Esophagus squamous epithelium (tissue), 4 donors: ENCODE measurements around the gene KLHL7.

Experiments used
- POLR2A ChIP-seq, 4 donors: fragments of 450-650 bp; IDR thresholded peaks; one replicate each; pipeline ENCODE4 v1.6.1; 2017; ENCODE audit warnings: antibody characterized with exemption in 4 of 4, mild to moderate bottlenecking in 4 of 4, moderate library complexity in 3 of 4
- TF ChIP-seq, protein P1 (sequence below), 6 experiments: fragments of 450-650 bp in 4 of 6; fragments of 200-600 bp in 2 of 6; sonication (generic) in 2 of 6; IDR thresholded peaks; one replicate each; pipeline ENCODE4 v1.5.1; 2016 to 2019; ENCODE audit warnings: antibody characterized with exemption in 6 of 6, mild to moderate bottlenecking in 4 of 6, moderate library complexity in 4 of 6

- no peak for TF ChIP-seq POLR2A (IDR thresholded peaks at IDR 0.05)
- TF ChIP-seq, protein P1, sequence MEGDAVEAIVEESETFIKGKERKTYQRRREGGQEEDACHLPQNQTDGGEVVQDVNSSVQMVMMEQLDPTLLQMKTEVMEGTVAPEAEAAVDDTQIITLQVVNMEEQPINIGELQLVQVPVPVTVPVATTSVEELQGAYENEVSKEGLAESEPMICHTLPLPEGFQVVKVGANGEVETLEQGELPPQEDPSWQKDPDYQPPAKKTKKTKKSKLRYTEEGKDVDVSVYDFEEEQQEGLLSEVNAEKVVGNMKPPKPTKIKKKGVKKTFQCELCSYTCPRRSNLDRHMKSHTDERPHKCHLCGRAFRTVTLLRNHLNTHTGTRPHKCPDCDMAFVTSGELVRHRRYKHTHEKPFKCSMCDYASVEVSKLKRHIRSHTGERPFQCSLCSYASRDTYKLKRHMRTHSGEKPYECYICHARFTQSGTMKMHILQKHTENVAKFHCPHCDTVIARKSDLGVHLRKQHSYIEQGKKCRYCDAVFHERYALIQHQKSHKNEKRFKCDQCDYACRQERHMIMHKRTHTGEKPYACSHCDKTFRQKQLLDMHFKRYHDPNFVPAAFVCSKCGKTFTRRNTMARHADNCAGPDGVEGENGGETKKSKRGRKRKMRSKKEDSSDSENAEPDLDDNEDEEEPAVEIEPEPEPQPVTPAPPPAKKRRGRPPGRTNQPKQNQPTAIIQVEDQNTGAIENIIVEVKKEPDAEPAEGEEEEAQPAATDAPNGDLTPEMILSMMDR (IDR thresholded peaks at IDR 0.05), result no peak
Observed at GRCh38 chr7:23105086-23105643, 420 bp upstream of the KLHL7 start.
